KOPT-K1 (cell line): ENCODE data around the gene TRIP6.
"Not testable (repeated sequence)": the region's sequence is repeated elsewhere in the genome, so short reads cannot be mapped to it uniquely, and the experiment has no call there.

Experiments used
- H3K27ac ChIP-seq: fragments of 200-600 bp; sonication (generic); 2 replicates; pipeline ENCODE4 v1.5.1; 2016; ENCODE audit warnings: antibody characterized with exemption, mild to moderate bottlenecking, low read depth, low read length; ENCODE audit not compliant: poor library complexity, severe bottlenecking
- H3K36me3 ChIP-seq: fragments of 200-600 bp; sonication (generic); 2 replicates; pipeline ENCODE4 v1.5.1; 2017; ENCODE audit warnings: antibody characterized with exemption, mild to moderate bottlenecking, low read length, moderate library complexity; ENCODE audit not compliant: insufficient read depth
- H3K9me3 ChIP-seq: fragments of 200-600 bp; sonication (generic); 2 replicates; pipeline ENCODE4 v1.5.1; 2017; ENCODE audit warnings: antibody characterized with exemption, low read length, mild to moderate bottlenecking; ENCODE audit not compliant: insufficient read depth, poor library complexity, severe bottlenecking

The TRIP6 gene

DNA sequence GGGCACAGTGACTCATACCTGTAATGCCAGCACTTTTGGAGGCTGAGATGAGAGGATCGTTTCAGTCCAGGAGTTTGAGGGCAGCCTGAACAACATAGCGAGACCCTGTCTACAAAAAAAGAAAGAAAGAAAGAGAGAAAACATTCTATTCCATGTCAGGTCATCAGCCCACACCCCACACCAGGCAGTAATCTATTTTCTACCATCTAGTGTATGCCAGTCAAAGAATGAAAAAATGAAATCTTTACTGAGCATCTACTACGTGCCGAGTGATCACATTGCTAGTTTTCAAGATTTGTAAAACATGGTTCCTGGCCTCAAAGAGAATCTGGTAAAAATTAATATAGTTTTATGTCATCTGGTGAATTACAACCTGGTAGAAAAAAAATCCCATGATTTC, 36.8 kb upstream of the TRIP6 start:
- no peaks in the 10 kb centered on the region for H3K9me3 ChIP-seq
- H3K27ac ChIP-seq, result no peak overlapping the region
- no peaks in the 10 kb centered on the region for H3K36me3 ChIP-seq

GRCh38 chr7:100832281-100832633, 34.9 kb upstream of the TRIP6 start:
- no peaks in the 10 kb centered on the region for H3K9me3 ChIP-seq
- H3K36me3 ChIP-seq, result no peaks in the 10 kb centered on the region
- no peak overlapping the region for H3K27ac ChIP-seq

GRCh38 chr7:100835903-100836811, 31.0 kb upstream of the TRIP6 start:
- Histone ChIP-seq H3K27ac (no peak overlapping the region), H3K9me3 (no peaks in the 10 kb centered on the region), H3K36me3 (no peaks in the 10 kb centered on the region)

- Histone ChIP-seq H3K27ac (no peak overlapping the region), H3K9me3 (no peaks in the 10 kb centered on the region), H3K36me3 (no peaks in the 10 kb centered on the region)
Observed at GRCh38 chr7:100836812-100837098, 30.4 kb upstream of the TRIP6 start.

DNA sequence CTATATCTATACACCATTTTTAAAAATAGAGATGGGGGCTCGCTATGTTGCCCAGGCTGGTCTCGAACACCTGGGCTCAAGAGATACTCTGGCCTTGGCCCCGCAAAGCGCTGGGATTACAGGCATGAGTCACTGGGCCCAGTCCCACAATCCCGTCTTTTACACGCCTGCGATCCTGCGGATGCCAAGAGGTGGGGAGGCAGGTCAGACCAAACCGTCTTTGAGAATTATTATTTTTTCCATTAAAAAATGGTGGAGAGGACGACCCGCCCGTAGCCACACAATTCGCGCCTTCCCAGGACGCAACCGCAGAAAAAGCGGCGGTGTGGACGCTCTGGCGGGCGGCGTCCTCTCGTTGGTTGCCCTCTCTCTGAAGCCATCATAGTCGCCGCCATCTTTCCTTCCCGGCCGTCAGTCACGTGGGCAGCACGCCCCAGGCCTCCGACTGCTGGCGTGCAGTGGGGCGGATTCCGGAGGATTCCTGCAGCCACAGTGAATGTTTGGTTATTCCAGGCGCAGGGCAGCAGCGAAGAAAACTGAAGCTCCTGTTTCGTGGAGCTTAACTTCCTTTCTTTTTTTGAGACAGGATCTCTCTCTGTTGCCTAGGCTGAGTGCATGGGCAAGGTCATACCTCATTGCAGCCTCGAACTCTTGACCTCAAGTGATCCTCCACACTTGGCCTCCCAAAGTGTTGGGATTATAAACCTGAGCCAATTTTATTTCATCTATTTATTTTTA, 29.9 kb upstream of the TRIP6 start:
- Histone ChIP-seq H3K9me3 (no peaks in the 10 kb centered on the region), H3K27ac (no peak overlapping the region), H3K36me3 (no peaks in the 10 kb centered on the region)

GRCh38 chr7:100839361-100839760, 27.8 kb upstream of the TRIP6 start:
- H3K9me3 ChIP-seq, result no peaks in the 10 kb centered on the region
- no peaks in the 10 kb centered on the region for H3K36me3 ChIP-seq
- H3K27ac ChIP-seq, result no peak overlapping the region

- no peaks in the 10 kb centered on the region for H3K9me3 ChIP-seq
- H3K36me3 ChIP-seq, result no peaks in the 10 kb centered on the region
- H3K27ac ChIP-seq, result no peak overlapping the region
Observed at GRCh38 chr7:100840470-100841100, 26.6 kb upstream of the TRIP6 start.

- H3K36me3 ChIP-seq, result no peaks in the 10 kb centered on the region
- no peaks in the 10 kb centered on the region for H3K9me3 ChIP-seq
- H3K27ac ChIP-seq, result no peak overlapping the region
Observed at GRCh38 chr7:100847360-100847759, 19.8 kb upstream of the TRIP6 start.

GRCh38 chr7:100852048-100852872, 14.9 kb upstream of the TRIP6 start, which contains the start of gene SLC12A9:
TSS of gene SLC12A9 (plus strand) at chr7:100852713. CDS start at chr7:100854198, 1,485 bp downstream.
- Histone ChIP-seq H3K27ac (peak within 1 kb of the TSS; percentile 58), H3K9me3 (no peaks in the 10 kb centered on the region), H3K36me3 (no peaks in the 10 kb centered on the region)

GRCh38 chr7:100854146-100854895, 12.9 kb upstream of the TRIP6 start:
- no peaks in the 10 kb centered on the region for H3K9me3 ChIP-seq
- H3K27ac ChIP-seq, result no peak overlapping the region
- H3K36me3 ChIP-seq, result no peaks in the 10 kb centered on the region; the same call in 1 of the 2 replicates

GRCh38 chr7:100854899-100855298, 12.3 kb upstream of the TRIP6 start:
- not testable (repeated sequence) for H3K27ac ChIP-seq, H3K36me3 ChIP-seq, H3K9me3 ChIP-seq

DNA sequence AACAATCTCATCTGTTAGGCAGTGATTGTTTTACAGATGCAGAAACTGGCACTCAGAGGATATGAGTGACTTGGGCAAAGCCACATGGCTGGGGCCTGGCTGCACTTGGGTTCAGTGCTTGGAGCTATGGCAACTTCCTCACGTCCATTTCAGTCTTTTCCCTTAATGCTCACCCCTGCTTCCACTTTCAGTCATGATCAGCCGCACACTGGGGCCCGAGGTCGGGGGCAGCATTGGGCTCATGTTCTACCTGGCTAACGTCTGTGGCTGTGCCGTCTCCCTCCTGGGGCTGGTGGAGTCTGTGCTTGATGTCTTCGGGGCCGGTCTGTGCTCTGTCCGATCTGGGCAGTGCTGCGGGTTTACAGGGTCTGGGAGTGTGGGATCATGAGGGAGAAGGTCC, 11.7 kb upstream of the TRIP6 start:
- H3K9me3 ChIP-seq, result no peaks in the 10 kb centered on the region
- H3K27ac ChIP-seq, result no peak overlapping the region
- H3K36me3 ChIP-seq, result peaks cover 6% of the 10 kb centered on the region; the same call in 1 of the 2 replicates

DNA sequence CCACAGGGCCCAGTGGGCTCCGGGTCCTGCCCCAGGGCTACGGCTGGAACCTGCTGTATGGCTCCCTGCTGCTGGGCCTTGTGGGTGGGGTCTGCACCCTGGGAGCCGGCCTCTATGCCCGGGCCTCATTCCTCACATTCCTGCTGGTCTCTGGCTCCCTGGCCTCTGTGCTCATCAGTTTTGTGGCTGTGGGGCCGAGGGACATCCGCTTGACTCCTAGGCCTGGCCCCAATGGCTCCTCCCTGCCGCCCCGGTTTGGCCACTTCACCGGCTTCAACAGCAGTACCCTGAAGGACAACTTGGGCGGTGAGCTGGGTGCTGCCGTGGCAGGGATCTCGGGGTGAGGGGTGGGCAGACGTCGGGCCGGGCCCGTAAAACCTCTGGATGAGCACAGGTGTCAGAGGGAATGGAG, 10.3 kb upstream of the TRIP6 start:
- no peaks in the 10 kb centered on the region for H3K9me3 ChIP-seq
- H3K27ac ChIP-seq, result no peak overlapping the region
- peaks cover 14% of the 10 kb centered on the region; the same call in 1 of the 2 replicates for H3K36me3 ChIP-seq

DNA sequence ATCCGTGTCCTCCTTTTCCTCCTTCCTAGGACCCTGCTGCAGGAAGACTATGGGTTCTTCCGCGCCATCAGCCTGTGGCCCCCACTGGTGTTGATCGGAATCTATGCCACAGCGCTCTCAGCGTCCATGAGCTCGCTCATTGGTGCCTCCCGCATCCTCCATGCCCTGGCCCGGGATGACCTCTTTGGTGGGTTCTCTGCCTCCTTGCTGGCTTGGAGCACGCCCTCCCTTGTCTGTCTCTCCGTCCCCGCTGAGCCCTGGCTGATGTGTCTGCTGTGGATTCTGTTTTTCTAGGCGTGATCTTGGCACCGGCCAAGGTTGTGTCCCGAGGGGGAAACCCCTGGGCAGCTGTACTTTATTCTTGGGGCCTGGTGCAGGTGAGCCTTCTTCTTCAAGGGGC, 7.3 kb upstream of the TRIP6 start:
- peaks cover 36% of the 10 kb centered on the region; the same call in 1 of the 2 replicates for H3K36me3 ChIP-seq
- no peaks in the 10 kb centered on the region for H3K9me3 ChIP-seq
- H3K27ac ChIP-seq, result no peak overlapping the region
